Measurements from ENCODE around the gene EDRF1.

The EDRF1 gene

DNA sequence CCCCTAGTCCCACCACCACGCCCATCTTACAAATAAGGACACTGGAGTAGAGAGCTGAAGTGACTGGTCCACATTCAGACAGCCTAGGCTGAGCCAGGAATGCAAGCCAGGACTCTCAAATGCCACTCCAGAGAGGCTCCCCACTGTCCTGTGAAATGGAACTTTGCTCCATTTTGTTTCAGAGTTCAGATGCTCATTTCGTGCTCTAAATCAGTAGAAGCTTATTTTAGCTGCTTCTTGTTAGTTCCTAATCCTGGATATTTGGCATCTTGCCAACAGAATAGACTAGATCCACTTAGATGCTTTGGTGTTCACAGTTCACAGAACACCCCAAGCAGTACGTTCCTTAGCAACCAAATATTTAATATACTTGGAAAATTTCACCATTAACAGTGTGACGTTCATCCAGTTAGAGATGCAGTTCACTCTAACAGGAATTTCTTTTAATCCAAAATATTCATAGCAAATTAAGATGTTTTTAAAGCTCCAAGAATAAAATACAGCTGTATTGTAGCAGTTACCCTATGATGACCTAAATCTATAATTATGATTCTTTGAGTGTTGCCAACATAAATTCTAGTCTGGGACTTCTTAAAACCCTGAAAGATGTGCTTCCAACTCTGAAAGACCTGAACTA, 48.8 kb downstream of the EDRF1 start:
- no peak for DNase-seq

DNA sequence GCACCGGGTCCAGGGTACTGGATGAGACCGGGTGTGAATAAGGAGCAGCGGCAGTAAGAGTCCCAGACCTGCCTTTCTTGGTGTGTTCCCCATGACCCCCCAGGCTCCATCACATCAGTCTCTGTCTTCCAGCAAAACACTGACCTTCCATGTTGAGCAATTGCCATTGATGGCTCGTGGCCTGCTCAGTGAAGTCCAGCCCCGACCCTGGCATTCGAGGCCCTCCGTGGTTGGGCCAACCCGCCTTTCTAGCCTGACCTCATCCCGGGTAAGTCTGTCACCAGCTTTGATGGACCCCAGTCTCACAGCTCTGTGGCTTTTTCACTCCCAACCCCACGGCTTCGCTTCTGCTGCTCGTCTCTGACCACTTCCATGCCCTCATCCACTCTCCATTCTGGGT, 49.7 kb downstream of the EDRF1 start:
- DNase-seq: no peak

DNA sequence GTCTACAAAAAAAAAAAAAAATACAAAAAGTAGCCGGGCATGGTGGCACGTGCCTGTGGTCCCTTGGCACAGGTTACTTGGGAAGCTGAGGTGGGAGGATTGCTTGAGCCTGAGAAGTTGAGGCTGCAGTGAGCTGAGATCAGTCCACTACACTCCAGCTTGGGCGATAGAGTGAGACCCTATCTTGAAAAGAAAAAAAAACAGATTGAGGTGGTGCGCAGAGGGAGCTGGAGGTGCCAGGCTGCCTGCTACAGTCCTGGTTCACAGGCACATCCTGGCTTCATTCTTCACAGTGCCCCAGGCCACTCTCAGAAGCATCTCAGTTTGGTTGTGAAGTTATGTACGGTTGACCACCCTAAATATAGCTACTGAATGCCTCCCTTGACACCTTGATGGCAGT, 51.3 kb downstream of the EDRF1 start:
- no peak for DNase-seq

DNA sequence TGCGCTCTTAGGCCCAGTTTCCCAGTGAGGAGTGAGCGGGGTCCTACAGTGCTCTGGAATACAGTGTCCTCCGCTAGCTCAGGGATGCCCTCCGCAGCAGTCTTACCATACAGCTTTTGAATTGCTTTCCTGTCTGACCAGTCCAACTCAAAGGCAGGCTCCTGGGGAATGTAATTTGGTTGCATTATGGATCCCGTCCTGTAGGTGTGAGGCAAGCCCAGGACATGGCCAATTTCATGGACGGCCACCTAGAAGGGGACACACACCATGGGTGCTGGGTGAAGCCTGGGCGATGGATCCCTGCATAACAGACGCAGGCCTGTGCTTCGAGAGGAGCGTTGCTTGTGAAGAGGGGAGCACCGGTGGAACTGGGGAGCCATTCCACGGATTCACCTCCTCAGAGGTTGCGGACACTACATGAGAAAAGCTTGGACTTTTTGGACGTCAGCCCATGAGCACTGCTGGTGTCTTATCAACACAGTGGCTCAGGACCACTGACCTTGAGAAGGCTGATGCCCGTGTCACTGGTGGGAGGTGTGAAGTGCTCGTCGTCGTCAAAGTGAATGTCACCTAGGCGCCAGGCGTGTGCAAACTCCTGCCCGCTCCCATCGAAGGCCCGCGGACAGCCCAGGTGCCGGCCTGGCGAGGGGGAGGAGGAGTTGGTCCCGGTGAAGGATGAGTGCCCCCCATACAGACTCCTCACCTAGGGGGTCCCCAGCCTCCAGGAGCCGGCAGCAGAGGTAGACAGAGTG, 52.8 kb downstream of the EDRF1 start:
- no peak for DNase-seq

DNA sequence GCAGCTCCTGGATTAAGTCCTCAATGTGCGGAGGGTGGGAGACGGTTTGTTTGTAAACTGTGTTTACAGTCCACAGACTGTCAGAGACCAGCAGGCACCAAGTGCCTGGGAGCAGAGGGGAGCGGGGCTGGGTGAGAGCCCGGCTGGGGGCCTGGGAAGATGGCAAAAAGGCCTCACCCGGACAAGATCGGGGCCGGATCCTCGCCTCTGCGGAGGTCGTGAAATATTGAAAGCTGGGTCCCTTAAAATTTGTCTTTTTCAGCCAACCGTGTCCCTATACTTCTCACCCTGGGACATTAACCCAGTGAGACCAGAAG, 53.3 kb downstream of the EDRF1 start:
- no peak for DNase-seq

- no peak for DNase-seq
Measured at GRCh38 chr10:125773687-125774543, 54.4 kb downstream of the EDRF1 start.

GRCh38 chr10:125774581-125775191, 55.2 kb downstream of the EDRF1 start:
- no peak for DNase-seq

DNA sequence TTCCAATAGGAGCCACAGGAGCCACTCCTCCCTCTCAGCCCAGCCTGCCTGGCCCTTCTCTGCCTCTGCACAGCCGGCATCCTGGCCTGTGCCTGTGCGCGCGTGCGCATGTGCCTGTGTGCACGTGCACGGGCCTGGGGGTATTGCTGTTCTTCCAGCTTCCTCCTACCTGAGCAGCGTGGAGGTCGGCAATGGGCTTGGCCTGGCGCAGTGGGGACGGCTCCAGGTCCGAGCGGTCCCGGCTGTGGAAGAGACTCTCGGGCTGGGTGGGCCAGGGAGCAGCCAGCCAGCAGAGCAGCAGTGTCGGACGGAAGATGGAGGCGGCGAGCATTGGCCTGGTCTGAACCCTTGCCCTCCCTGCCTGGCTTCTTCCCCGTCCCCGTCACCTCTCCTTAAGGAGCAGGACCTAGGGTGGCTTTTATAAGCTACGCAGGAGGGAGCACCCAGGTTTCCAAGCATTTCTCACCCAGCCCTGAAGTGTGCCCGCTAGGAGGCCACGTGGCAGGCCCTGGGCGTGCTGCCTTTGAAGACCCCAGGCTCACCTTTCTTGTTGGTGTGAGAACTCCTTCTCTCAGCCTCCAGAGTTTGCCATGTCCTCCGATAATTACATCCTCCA, 56.1 kb downstream of the EDRF1 start, which contains the start of gene MMP21:
TSS of gene MMP21 (minus strand) at position 331 of the 616 bp plus-strand sequence. CDS start at position 331, 0 bp downstream.
- no peak for DNase-seq

- DNase-seq: no peak
Measured at GRCh38 chr10:125777806-125778205, 58.3 kb downstream of the EDRF1 start.

DNA sequence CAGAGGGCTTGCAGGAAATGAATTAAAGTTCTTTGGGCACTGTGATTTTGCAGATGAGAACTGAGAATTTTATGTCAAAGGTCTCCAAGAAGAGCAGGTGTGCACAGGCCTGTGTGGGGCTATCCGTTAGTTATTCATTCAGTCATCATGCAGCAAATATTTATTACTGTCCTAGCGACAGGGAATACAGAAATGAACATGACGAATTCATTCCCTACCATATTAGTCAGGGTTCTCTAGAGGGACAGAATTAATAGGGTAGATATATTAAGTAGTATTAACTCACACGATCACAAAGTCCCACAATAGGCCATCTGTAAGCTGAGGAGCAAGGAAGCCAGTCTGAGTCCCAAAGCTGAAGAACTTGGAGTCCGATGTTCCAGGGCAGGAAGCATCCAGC, 59.0 kb downstream of the EDRF1 start:
- DNase-seq: no peak

- no peak for DNase-seq
Measured at GRCh38 chr10:125779403-125780327, 60.2 kb downstream of the EDRF1 start.

- no peak for DNase-seq
Measured at GRCh38 chr10:125781374-125781773, 61.9 kb downstream of the EDRF1 start.

DNA sequence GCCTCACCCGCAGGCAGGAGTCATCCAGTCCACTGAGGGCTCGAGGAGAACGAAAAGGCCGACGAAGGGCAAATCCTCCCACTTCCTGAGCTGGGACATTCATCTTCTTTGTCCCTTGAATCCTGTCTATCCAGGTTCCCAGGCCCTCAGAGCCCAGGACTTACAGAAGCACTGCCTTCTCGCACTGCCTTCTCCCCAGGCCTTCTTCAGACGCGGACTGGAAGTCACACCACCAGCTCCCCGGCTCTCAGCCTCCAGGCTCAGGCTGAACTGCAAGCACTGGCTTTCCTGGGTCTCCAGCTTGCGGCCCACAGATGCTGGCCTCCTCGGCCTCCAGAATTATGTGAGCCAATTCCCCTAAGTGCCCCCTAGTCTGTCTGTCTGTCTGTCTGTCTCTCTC, 62.5 kb downstream of the EDRF1 start:
- DNase-seq: no peak

- no peak for DNase-seq
Measured at GRCh38 chr10:125782616-125783015, 63.1 kb downstream of the EDRF1 start.

- DNase-seq: no peak
Measured at GRCh38 chr10:125783408-125783807, 63.9 kb downstream of the EDRF1 start.

- no peak for DNase-seq
Measured at GRCh38 chr10:125783957-125784356, 64.4 kb downstream of the EDRF1 start.

GRCh38 chr10:125785791-125786190, 66.3 kb downstream of the EDRF1 start:
- no peak for DNase-seq

DNA sequence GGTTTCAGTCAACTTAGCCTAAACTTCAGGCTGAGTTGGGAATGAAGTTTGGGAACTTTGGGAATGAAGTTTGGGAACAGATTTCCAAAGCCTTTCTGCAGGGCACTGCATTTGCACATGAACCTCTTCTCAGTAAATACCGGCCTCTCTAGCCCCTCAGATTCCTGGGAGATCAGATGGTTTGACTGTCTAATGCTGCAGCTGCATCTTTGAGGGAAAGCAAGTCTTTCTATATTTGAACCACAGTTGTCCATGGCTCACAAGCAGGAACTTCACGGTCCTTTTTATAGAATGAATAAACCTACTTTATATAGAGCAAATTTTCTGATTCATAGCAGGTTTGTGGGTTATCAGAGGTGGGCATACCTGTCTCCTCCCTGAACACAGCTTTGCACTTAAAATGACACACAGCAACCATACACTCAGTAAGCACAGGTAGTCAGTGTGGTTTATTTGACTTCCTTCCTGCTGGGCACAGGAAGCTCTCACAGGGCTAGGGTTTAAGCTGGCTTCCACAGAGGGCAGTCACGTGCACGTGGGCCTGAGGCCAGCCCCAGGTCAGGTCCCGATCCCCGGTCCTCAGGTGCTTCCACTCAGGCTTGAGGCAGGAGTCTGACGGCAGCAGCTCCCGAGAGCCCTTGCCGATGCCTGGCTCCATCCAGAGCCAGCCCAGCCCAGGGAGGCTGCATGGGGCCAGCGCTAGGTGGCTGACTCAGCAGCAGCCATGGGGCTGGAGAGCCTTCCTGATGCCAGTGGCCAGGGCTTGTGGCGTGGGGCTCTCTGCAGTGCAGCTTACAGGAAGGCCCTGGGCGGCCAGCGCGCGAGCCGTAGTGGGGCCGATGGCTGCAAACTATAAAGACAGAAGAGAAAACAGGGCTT, 68.9 kb downstream of the EDRF1 start:
- no peak for DNase-seq

DNA sequence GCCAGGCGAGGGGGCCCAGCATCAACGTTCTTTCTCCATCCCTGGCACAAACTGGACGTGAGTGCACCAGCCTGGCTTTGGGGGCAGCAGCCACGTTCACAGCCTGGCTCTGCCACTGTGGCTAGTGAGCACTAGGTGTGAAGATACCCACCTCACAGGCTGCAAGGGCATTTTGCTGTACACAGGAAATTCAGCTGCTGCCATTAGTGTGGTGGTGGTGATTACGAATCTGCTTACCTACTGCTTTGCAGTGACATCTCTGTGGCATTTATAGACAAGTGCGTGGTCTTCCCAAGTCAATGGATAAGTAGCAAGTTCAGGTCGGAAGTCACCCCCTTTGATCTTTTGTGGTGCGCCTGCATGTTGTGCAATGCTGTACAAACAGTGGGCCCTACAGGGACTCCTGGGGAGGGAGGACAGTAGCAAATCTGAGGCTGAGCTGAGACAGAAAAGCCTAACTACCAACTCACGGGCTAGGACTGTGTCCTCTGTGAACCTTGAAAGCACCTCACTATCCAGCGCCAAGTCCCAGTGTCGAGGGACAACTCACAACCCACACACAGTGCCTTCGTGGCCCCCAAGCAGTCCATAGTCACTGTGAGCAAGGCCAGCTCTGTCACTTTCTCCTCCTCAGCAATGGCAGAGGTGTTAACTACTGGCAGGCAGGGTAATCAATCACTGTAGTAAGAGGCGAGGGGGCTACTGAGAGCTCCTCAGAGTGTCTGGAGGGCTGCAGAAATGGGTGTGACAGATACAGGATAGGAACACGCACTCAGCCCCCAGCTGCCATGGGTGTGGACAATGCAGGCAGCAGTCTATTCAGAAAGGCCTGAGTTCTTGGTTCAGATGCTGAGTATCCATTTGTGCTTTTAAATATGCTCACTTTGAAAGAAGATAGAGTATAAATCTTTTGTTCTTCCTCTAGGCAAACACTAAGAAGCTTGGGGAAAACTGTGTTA, 73.1 kb downstream of the EDRF1 start:
- DNase-seq: no peak

- DNase-seq: no peak
Measured at GRCh38 chr10:125795128-125795527, 75.6 kb downstream of the EDRF1 start.

Measured in EL (cell line).